HEK293 (cell line): Measurements from ENCODE around the gene LIPH.

Experiments used
- CTCF ChIA-PET: fragments of 350-600 bp; formaldehyde crosslinking; extraction: SDS; loops from one replicate; lab custom pipeline; 2021; ENCODE audit warnings: antibody characterized with exemption; lab: Yijun Ruan, JAX
- POLR2A ChIA-PET: fragments of 300-600 bp; formaldehyde crosslinking; extraction: SDS; loops from one replicate; lab custom pipeline; 2020; ENCODE audit warnings: antibody characterized with exemption, inconsistent platforms; lab: Yijun Ruan, JAX
- H3K27ac ChIP-seq: fragments of 200-500 bp; sonication (Bioruptor generic); 2 replicates; pipeline ENCODE4 v1.5.1; 2014; ENCODE audit warnings: low read depth, low read length, control low read depth, inconsistent platforms; ENCODE audit errors: extremely low read depth
- H3K36me3 ChIP-seq, 2 experiments: fragments of 200-500 bp in 1 of 2; sonication (Bioruptor generic) in 1 of 2; 1 replicate in 1 of 2; 2 replicates in 1 of 2; pipeline ENCODE4 v1.5.1; 2014 to 2017; ENCODE audit warnings: inconsistent platforms in 2 of 2, low read length in 2 of 2; ENCODE audit not compliant: control insufficient read depth in 2 of 2, insufficient read depth in 1 of 2
- H3K4me1 ChIP-seq: fragments of 200-500 bp; sonication (Bioruptor generic); 2 replicates; pipeline ENCODE4 v1.5.1; 2014; ENCODE audit warnings: mild to moderate bottlenecking, low read length, inconsistent platforms; ENCODE audit not compliant: control insufficient read depth, insufficient read depth
- H3K4me3 ChIP-seq: 2 replicates; pipeline ENCODE4 v1.5.1; 2011; ENCODE audit warnings: low read depth, mild to moderate bottlenecking, control low read depth, low read length, moderate library complexity
- H3K9me3 ChIP-seq: fragments of 200-500 bp; sonication (Bioruptor generic); 2 replicates; pipeline ENCODE4 v1.5.1; 2014; ENCODE audit warnings: low read depth, low read length, inconsistent platforms; ENCODE audit not compliant: control insufficient read depth, insufficient read depth
- HOXC10 ChIP-seq: sonication (generic); formaldehyde crosslinking; IDR thresholded peaks from 2 replicates; pipeline ENCODE4 v1.8.1; 2023; ENCODE audit warnings: mild to moderate bottlenecking, missing genetic modification reagents
- PRDM10 ChIP-seq: fragments of 450-650 bp; formaldehyde crosslinking; IDR thresholded peaks from 2 replicates; pipeline ENCODE4 v1.5.1; 2016; ENCODE audit warnings: missing biosample characterization, missing genetic modification characterization
- WT1 ChIP-seq: fragments of 450-650 bp; formaldehyde crosslinking; IDR thresholded peaks from 2 replicates; pipeline ENCODE4 v1.5.1; 2016; ENCODE audit warnings: missing biosample characterization, missing genetic modification characterization
- YY2 ChIP-seq: fragments of 450-650 bp; formaldehyde crosslinking; IDR thresholded peaks from 2 replicates; pipeline ENCODE4 v1.5.1; 2016; ENCODE audit warnings: missing biosample characterization, missing genetic modification characterization
- ZIC2 ChIP-seq: fragments of 450-650 bp; formaldehyde crosslinking; IDR thresholded peaks from 2 replicates; pipeline ENCODE4 v1.5.1; 2016; ENCODE audit warnings: missing biosample characterization, missing genetic modification characterization
- ZNF16 ChIP-seq: fragments of 450-650 bp; formaldehyde crosslinking; IDR thresholded peaks from 2 replicates; pipeline ENCODE4 v1.5.1; 2016; ENCODE audit warnings: low read depth, missing biosample characterization, missing genetic modification characterization
- ZNF24 ChIP-seq: fragments of 450-650 bp; formaldehyde crosslinking; IDR thresholded peaks from 2 replicates; pipeline ENCODE4 v1.5.1; 2016; ENCODE audit warnings: missing biosample characterization, missing genetic modification characterization
- ZNF350 ChIP-seq: fragments of 450-650 bp; formaldehyde crosslinking; IDR thresholded peaks from 2 replicates; pipeline ENCODE4 v1.5.0; 2017; ENCODE audit warnings: missing biosample characterization, mild to moderate bottlenecking, missing genetic modification characterization
- ZNF473 ChIP-seq: fragments of 450-650 bp; formaldehyde crosslinking; IDR thresholded peaks from 2 replicates; pipeline ENCODE4 v1.5.1; 2017; ENCODE audit warnings: missing biosample characterization, missing genetic modification characterization
- ZNF48 ChIP-seq: fragments of 450-650 bp; formaldehyde crosslinking; IDR thresholded peaks from 2 replicates; pipeline ENCODE4 v1.5.1; 2016; ENCODE audit warnings: missing biosample characterization, missing genetic modification characterization
- ZNF518A ChIP-seq: fragments of 450-650 bp; formaldehyde crosslinking; conservative IDR thresholded peaks from 2 replicates; pipeline ENCODE4 v1.5.1; 2016; ENCODE audit warnings: low read depth, missing biosample characterization, missing genetic modification characterization
- ZNF529 ChIP-seq: fragments of 450-650 bp; formaldehyde crosslinking; IDR thresholded peaks from 2 replicates; pipeline ENCODE4 v1.5.1; 2017; ENCODE audit warnings: missing genetic modification characterization, missing biosample characterization; ENCODE audit not compliant: insufficient replicate concordance
- ZNF600 ChIP-seq: fragments of 450-650 bp; formaldehyde crosslinking; IDR thresholded peaks from 2 replicates; pipeline ENCODE4 v1.5.1; 2016; ENCODE audit warnings: missing biosample characterization, missing genetic modification characterization
- ZNF660 ChIP-seq: fragments of 450-650 bp; IDR thresholded peaks from 2 replicates; pipeline ENCODE4 v1.5.1; 2018; ENCODE audit warnings: missing biosample characterization, mild to moderate bottlenecking, missing genetic modification characterization
- ZNF792 ChIP-seq: fragments of 450-650 bp; formaldehyde crosslinking; IDR thresholded peaks from 2 replicates; pipeline ENCODE4 v1.5.1; 2016; ENCODE audit warnings: missing biosample characterization, missing genetic modification characterization

Gene LIPH

GRCh38 chr3:185498503-185499396 lies 53.6 kb downstream of the LIPH start, which contains the start of gene TMEM41A (continued):
- peak; percentile 61 for TF ChIP-seq ZNF518A (tag by site-specific recombination)
- peak; percentile 47; the same call in 1 of the 2 replicates for TF ChIP-seq YY2 (tag by site-specific recombination)
- TF ChIP-seq ZNF24, result peak; percentile 87
- no peak for TF ChIP-seq ZNF473 (tag by site-specific recombination)
- TF ChIP-seq ZNF600 (tag by site-specific recombination), result peak; percentile 83

GRCh38 chr3:185490241-185490640 lies 62.1 kb downstream of the LIPH start:
- Histone ChIP-seq H3K4me3 (no peak overlapping the region), H3K36me3 (peaks cover 5 to 86% of the 10 kb centered on the region in 2 experiments; a peak in 2 of 3 replicates), H3K27ac (no peak overlapping the region), H3K9me3 (no peaks in the 10 kb centered on the region), H3K4me1 (no peaks in the 10 kb centered on the region)
- ChIA-PET CTCF (no interaction called here), POLR2A (no interaction called here)
- TF ChIP-seq HOXC10 (CRISPR knock-in tag) (no peak), ZNF350 (tag by site-specific recombination) (no peak), ZIC2 (tag by site-specific recombination) (no peak), ZNF16 (tag by site-specific recombination) (no peak), ZNF48 (tag by site-specific recombination) (no peak), ZNF529 (tag by site-specific recombination) (no peak), WT1 (no peak), ZNF792 (tag by site-specific recombination) (no peak), PRDM10 (tag by site-specific recombination) (no peak), ZNF660 (no peak)
